HepG2 (cell line): ENCODE data around the gene SYPL2.

Experiments used
- CTCF ChIP-seq: sonication (generic); formaldehyde crosslinking; IDR thresholded peaks from 2 replicates; pipeline ENCODE4 v1.5.0; 2020; ENCODE audit warnings: mild to moderate bottlenecking, missing genetic modification reagents, moderate library complexity
- DBP ChIP-seq: sonication (generic); formaldehyde crosslinking; IDR thresholded peaks from 2 replicates; pipeline ENCODE4 v1.4.0; 2020; ENCODE audit warnings: missing genetic modification reagents; ENCODE audit errors: not compliant biosample characterization
- IRX3 ChIP-seq: sonication (generic); formaldehyde crosslinking; IDR thresholded peaks from 2 replicates; pipeline ENCODE4 v1.8.1; 2023; ENCODE audit warnings: mild to moderate bottlenecking, low read depth, missing genetic modification reagents, borderline replicate concordance
- MNT ChIP-seq: fragments of 450-650 bp; IDR thresholded peaks from 2 replicates; pipeline ENCODE4 v1.6.1; 2016
- NR1H2 ChIP-seq: sonication (generic); formaldehyde crosslinking; IDR thresholded peaks from 2 replicates; pipeline ENCODE4 v1.8.1; 2022; ENCODE audit warnings: low read depth, missing genetic modification reagents, borderline replicate concordance
- PATZ1 ChIP-seq: sonication (generic); formaldehyde crosslinking; IDR thresholded peaks from 2 replicates; pipeline ENCODE4 v1.4.0; 2020; ENCODE audit warnings: missing genetic modification reagents
- SAP130 ChIP-seq: IDR thresholded peaks from 2 replicates; pipeline ENCODE4 v1.6.1; 2016; ENCODE audit warnings: low read depth
- SETDB1 ChIP-seq: sonication (generic); formaldehyde crosslinking; IDR thresholded peaks from 2 replicates; pipeline ENCODE4 v1.5.1; 2020; ENCODE audit warnings: missing genetic modification reagents, mild to moderate bottlenecking, borderline replicate concordance
- YY1 ChIP-seq: IDR thresholded peaks from 2 replicates; pipeline ENCODE4 v1.6.1; 2011; ENCODE audit warnings: low read length, low read depth, moderate library complexity, mild to moderate bottlenecking; ENCODE audit not compliant: insufficient read depth, insufficient replicate concordance
- ZFAT ChIP-seq: sonication (generic); formaldehyde crosslinking; conservative IDR thresholded peaks from 2 replicates; pipeline ENCODE4 v1.8.1; 2023; ENCODE audit warnings: missing genetic modification reagents, inconsistent platforms
- ZIK1 ChIP-seq: sonication (generic); formaldehyde crosslinking; IDR thresholded peaks from 2 replicates; pipeline ENCODE4 v1.5.0; 2020; ENCODE audit warnings: mild to moderate bottlenecking, low read depth, missing genetic modification reagents, borderline replicate concordance
- ZNF543 ChIP-seq: sonication (generic); formaldehyde crosslinking; IDR thresholded peaks from 2 replicates; pipeline ENCODE4 v1.4.0; 2020; ENCODE audit warnings: mild to moderate bottlenecking, missing genetic modification reagents
- ZZZ3 ChIP-seq: sonication (generic); formaldehyde crosslinking; IDR thresholded peaks from 2 replicates; pipeline ENCODE4 v1.4.0; 2020; ENCODE audit warnings: missing genetic modification reagents, mild to moderate bottlenecking, borderline replicate concordance

- TF ChIP-seq ZFAT (CRISPR knock-in tag) (no peak), DBP (CRISPR knock-in tag) (no peak), ZZZ3 (no peak), SETDB1 (CRISPR knock-in tag) (no peak), CTCF (CRISPR knock-in tag) (no peak), MNT (no peak), PATZ1 (CRISPR knock-in tag) (no peak), ZIK1 (CRISPR knock-in tag) (no peak), NR1H2 (CRISPR knock-in tag) (no peak), ZNF543 (no peak), IRX3 (CRISPR knock-in tag) (no peak), YY1 (no peak), SAP130 (CRISPR knock-in tag) (no peak)
Observed at GRCh38 chr1:109443476-109443875, 22.9 kb upstream of the SYPL2 start.
